ENCODE measurements around the gene ITGA11. TPM values are rescaled to one million over a fixed set of nuclear protein-coding genes. Genes with fewer than 3 reads are reported as not detected.

ITGA11 gene
- total and polyA plus RNA-seq, 5 donors: 11.6 to 34.0 (median 20.4) TPM

GRCh38 chr15:68469162-68470048 is 37.4 kb upstream of the ITGA11 start:
- no peak overlapping the region for H3K4me3 ChIP-seq (ENCODE audit: low read length)
- peaks cover 1% of the 10 kb centered on the region for H3K4me1 ChIP-seq (ENCODE audit: control insufficient read depth, insufficient read depth, low read length)
- 82% methylated on average over 6 of the region's 6 CpGs for WGBS
- no peaks in the 10 kb centered on the region for H3K9me3 ChIP-seq (ENCODE audit: control insufficient read depth, low read length)
- no peak for ATAC-seq
- no peaks in the 10 kb centered on the region for H3K27me3 ChIP-seq (ENCODE audit: control insufficient read depth, insufficient read depth)
- H3K27ac ChIP-seq (ENCODE audit: low read length): no peak overlapping the region
- no peak for DNase-seq
- intact Hi-C loops (cut with DNase I): no loop called here

GRCh38 chr15:68466876-68467275 is 34.9 kb upstream of the ITGA11 start:
- DNase-seq: no peak
- no peaks in the 10 kb centered on the region for H3K27me3 ChIP-seq (ENCODE audit: control insufficient read depth, insufficient read depth)
- H3K4me3 ChIP-seq (ENCODE audit: low read length): no peak overlapping the region
- H3K27ac ChIP-seq (ENCODE audit: low read length): no peak overlapping the region
- intact Hi-C loops (cut with DNase I): no loop called here
- H3K4me1 ChIP-seq (ENCODE audit: control insufficient read depth, insufficient read depth, low read length): peaks cover 1% of the 10 kb centered on the region
- H3K9me3 ChIP-seq (ENCODE audit: control insufficient read depth, low read length): no peaks in the 10 kb centered on the region
- ATAC-seq: no peak

- peaks cover 1% of the 10 kb centered on the region for H3K4me1 ChIP-seq (ENCODE audit: control insufficient read depth, insufficient read depth, low read length)
- no peak overlapping the region for H3K4me3 ChIP-seq (ENCODE audit: low read length)
- intact Hi-C loops (cut with DNase I): no loop called here
- H3K27ac ChIP-seq (ENCODE audit: low read length): no peak overlapping the region
- no peak for DNase-seq
- ATAC-seq: peak in 1 of 2 donors; percentile 40
- no peaks in the 10 kb centered on the region for H3K27me3 ChIP-seq (ENCODE audit: control insufficient read depth, insufficient read depth)
- 74% methylated on average over 6 of the region's 6 CpGs for WGBS
- H3K9me3 ChIP-seq (ENCODE audit: control insufficient read depth, low read length): no peaks in the 10 kb centered on the region
Measured at GRCh38 chr15:68465861-68466560, 34.0 kb upstream of the ITGA11 start.

- ATAC-seq: peak in 1 of 2 donors; percentile 16
- Histone ChIP-seq H3K27ac (ENCODE audit: low read length) (no peak overlapping the region), H3K4me1 (ENCODE audit: control insufficient read depth, insufficient read depth, low read length) (peaks cover 1% of the 10 kb centered on the region), H3K4me3 (ENCODE audit: low read length) (no peak overlapping the region), H3K9me3 (ENCODE audit: control insufficient read depth, low read length) (no peaks in the 10 kb centered on the region), H3K27me3 (ENCODE audit: control insufficient read depth, insufficient read depth) (no peaks in the 10 kb centered on the region)
- DNase-seq: no peak
- WGBS: 75% methylated on average over 7 of the region's 7 CpGs
- intact Hi-C loops (cut with DNase I): no loop called here
Measured at GRCh38 chr15:68464448-68465090, 32.6 kb upstream of the ITGA11 start.

- intact Hi-C loops (cut with DNase I): no loop called here
- H3K4me3 ChIP-seq (ENCODE audit: low read length): no peak overlapping the region
- H3K27me3 ChIP-seq (ENCODE audit: control insufficient read depth, insufficient read depth): no peaks in the 10 kb centered on the region
- 64% methylated on average over 3 of the region's 3 CpGs for WGBS
- H3K9me3 ChIP-seq (ENCODE audit: control insufficient read depth, low read length): no peaks in the 10 kb centered on the region
- peaks cover 1% of the 10 kb centered on the region for H3K4me1 ChIP-seq (ENCODE audit: control insufficient read depth, insufficient read depth, low read length)
- H3K27ac ChIP-seq (ENCODE audit: low read length): no peak overlapping the region
- ATAC-seq (no peak), DNase-seq (no peak)
Measured at GRCh38 chr15:68463996-68464395, 32.0 kb upstream of the ITGA11 start.

- Histone ChIP-seq H3K4me1 (ENCODE audit: control insufficient read depth, insufficient read depth, low read length) (peaks cover 1% of the 10 kb centered on the region), H3K27ac (ENCODE audit: low read length) (no peak overlapping the region), H3K27me3 (ENCODE audit: control insufficient read depth, insufficient read depth) (no peaks in the 10 kb centered on the region), H3K9me3 (ENCODE audit: control insufficient read depth, low read length) (no peaks in the 10 kb centered on the region), H3K4me3 (ENCODE audit: low read length) (no peak overlapping the region)
- intact Hi-C loops (cut with DNase I): no loop called here
- ATAC-seq (no peak), DNase-seq (no peak)
- 89% methylated on average over 5 of the region's 5 CpGs for WGBS
Measured at GRCh38 chr15:68463444-68463843, 31.5 kb upstream of the ITGA11 start.

GRCh38 chr15:68460166-68460565 is 28.2 kb upstream of the ITGA11 start:
- Histone ChIP-seq H3K27ac (ENCODE audit: low read length) (no peak overlapping the region), H3K4me1 (ENCODE audit: control insufficient read depth, insufficient read depth, low read length) (no peaks in the 10 kb centered on the region), H3K9me3 (ENCODE audit: control insufficient read depth, low read length) (no peaks in the 10 kb centered on the region), H3K27me3 (ENCODE audit: control insufficient read depth, insufficient read depth) (no peaks in the 10 kb centered on the region), H3K4me3 (ENCODE audit: low read length) (no peak overlapping the region)
- ATAC-seq: no peak
- intact Hi-C loops (cut with DNase I): no loop called here
- WGBS: 78% methylated on average over 2 of the region's 2 CpGs
- DNase-seq: no peak

- H3K9me3 ChIP-seq (ENCODE audit: control insufficient read depth, low read length): no peaks in the 10 kb centered on the region
- peak overlapping the region; percentile 13 for H3K27ac ChIP-seq (ENCODE audit: low read length)
- intact Hi-C loops (cut with DNase I): no loop called here
- H3K27me3 ChIP-seq (ENCODE audit: control insufficient read depth, insufficient read depth): no peaks in the 10 kb centered on the region
- peak in 2 of 3 donors; percentile 67 to 71 for DNase-seq
- ATAC-seq: peak; percentile 82 to 84
- peaks cover 9% of the 10 kb centered on the region for H3K4me1 ChIP-seq (ENCODE audit: control insufficient read depth, insufficient read depth, low read length)
- H3K4me3 ChIP-seq (ENCODE audit: low read length): no peak overlapping the region
- 54% methylated on average over 1 of the region's 1 CpG for WGBS
Measured at GRCh38 chr15:68450192-68450591, 18.2 kb upstream of the ITGA11 start.

GRCh38 chr15:68449389-68449788 is 17.4 kb upstream of the ITGA11 start:
- Histone ChIP-seq H3K4me1 (ENCODE audit: control insufficient read depth, insufficient read depth, low read length) (peaks cover 9% of the 10 kb centered on the region), H3K27me3 (ENCODE audit: control insufficient read depth, insufficient read depth) (no peaks in the 10 kb centered on the region), H3K4me3 (ENCODE audit: low read length) (no peak overlapping the region), H3K9me3 (ENCODE audit: control insufficient read depth, low read length) (no peaks in the 10 kb centered on the region), H3K27ac (ENCODE audit: low read length) (no peak overlapping the region)
- DNase-seq (no peak), ATAC-seq (peak; percentile 23 to 45)
- 79% methylated on average over 6 of the region's 6 CpGs for WGBS
- intact Hi-C loops (cut with DNase I): no loop called here

- intact Hi-C loops (cut with DNase I): no loop called here
- Histone ChIP-seq H3K27ac (ENCODE audit: low read length) (no peak overlapping the region), H3K4me3 (ENCODE audit: low read length) (no peak overlapping the region), H3K4me1 (ENCODE audit: control insufficient read depth, insufficient read depth, low read length) (peaks cover 9% of the 10 kb centered on the region), H3K27me3 (ENCODE audit: control insufficient read depth, insufficient read depth) (no peaks in the 10 kb centered on the region), H3K9me3 (ENCODE audit: control insufficient read depth, low read length) (no peaks in the 10 kb centered on the region)
- DNase-seq (no peak), ATAC-seq (no peak)
- WGBS: 47% methylated on average over 2 of the region's 2 CpGs
Measured at GRCh38 chr15:68447976-68448755, 16.2 kb upstream of the ITGA11 start.

Data from right cardiac atrium (tissue), 5 donors.